PC-3 (cell line): ENCODE data around the gene SCN1A. TPM values are rescaled to one million over a fixed set of nuclear protein-coding genes. Genes with fewer than 3 reads are reported as not detected.
"Not testable (repeated sequence)": the region's sequence is repeated elsewhere in the genome, so short reads cannot be mapped to it uniquely, and the experiment has no call there.

ENCODE experiments used
- ATAC-seq: fragments of 200-7000 bp; cut with Tn5 transposase; 2 replicates; pipeline ENCODE4 v1.9.1; 2020; ENCODE audit warnings: mild to moderate bottlenecking, moderate library complexity
- BruUV-seq: library from RNA; stranded (reverse); fragments of 400-500 nt; replicated peaks from 2 replicates; lab custom pipeline; 2021; lab: Mats Ljungman, UMichigan
- CTCF ChIA-PET: fragments of 300-600 bp; sonication (Branson Sonifier 250); formaldehyde crosslinking; loops from one replicate; lab custom pipeline; 2022; ENCODE audit warnings: antibody characterized with exemption; lab: Charles Lee
- POLR2A ChIA-PET: fragments of 300-600 bp; sonication (Branson Sonifier 250); formaldehyde crosslinking; loops from one replicate; lab custom pipeline; 2022; ENCODE audit warnings: antibody characterized with exemption; ENCODE audit not compliant: unreplicated experiment; lab: Charles Lee
- DNase-seq: peaks from one replicate; pipeline ENCODE4 v3.0.0-alpha.2; 2015
- H2AFZ ChIP-seq: fragments of 300-600 bp; sonication (generic); 2 replicates; pipeline ENCODE4 v1.6.0; 2016; ENCODE audit warnings: antibody characterized with exemption, low read length
- H3F3A ChIP-seq: fragments of 300-600 bp; sonication (generic); one replicate; pipeline ENCODE4 v1.6.0; 2017; ENCODE audit warnings: antibody characterized with exemption, low read length, control low read depth, mild to moderate bottlenecking; ENCODE audit not compliant: unreplicated experiment
- H3K27ac ChIP-seq: fragments of 300-600 bp; sonication (generic); 2 replicates; pipeline ENCODE4 v1.5.1; 2016; ENCODE audit warnings: mild to moderate bottlenecking, low read length
- H3K27me3 ChIP-seq: fragments of 300-600 bp; sonication (generic); 2 replicates; pipeline ENCODE4 v1.6.1; 2016; ENCODE audit warnings: low read length, mixed read lengths
- H3K36me3 ChIP-seq: fragments of 300-600 bp; sonication (generic); 2 replicates; pipeline ENCODE4 v1.6.1; 2016; ENCODE audit warnings: low read depth, mixed run types, low read length, mixed read lengths
- H3K4me1 ChIP-seq: fragments of 300-600 bp; sonication (generic); 2 replicates; pipeline ENCODE4 v1.5.1; 2016; ENCODE audit warnings: low read length; ENCODE audit not compliant: insufficient read depth
- H3K4me2 ChIP-seq: fragments of 300-600 bp; sonication (generic); 2 replicates; pipeline ENCODE4 v1.6.0; 2016; ENCODE audit warnings: low read length
- H3K4me3 ChIP-seq: fragments of 300-600 bp; sonication (generic); 2 replicates; pipeline ENCODE4 v1.5.1; 2016; ENCODE audit warnings: mild to moderate bottlenecking, low read length, mixed read lengths
- H3K79me2 ChIP-seq: fragments of 300-600 bp; sonication (generic); 2 replicates; pipeline ENCODE4 v1.6.1; 2017; ENCODE audit warnings: low read length, mixed read lengths
- H3K9ac ChIP-seq: fragments of 300-600 bp; sonication (generic); 2 replicates; pipeline ENCODE4 v1.6.0; 2016; ENCODE audit warnings: mild to moderate bottlenecking, low read length
- H3K9me2 ChIP-seq: fragments of 300-600 bp; sonication (generic); replicated peaks from 2 replicates; pipeline ENCODE4 v1.6.1; 2016; ENCODE audit warnings: mixed run types, low read length, mixed read lengths
- H3K9me3 ChIP-seq: fragments of 300-600 bp; sonication (generic); 2 replicates; pipeline ENCODE4 v1.6.1; 2016; ENCODE audit warnings: low read length, mixed read lengths
- H4K20me1 ChIP-seq: fragments of 300-600 bp; sonication (generic); 2 replicates; pipeline ENCODE4 v1.6.1; 2016; ENCODE audit warnings: low read length, mixed read lengths
- EZH2 ChIP-seq: fragments of 300-600 bp; sonication (generic); IDR thresholded peaks from one replicate; pipeline ENCODE4 v1.6.1; 2017; ENCODE audit warnings: antibody characterized with exemption, mild to moderate bottlenecking, low read length; ENCODE audit not compliant: unreplicated experiment
- EZH2phosphoT487 ChIP-seq: fragments of 300-600 bp; sonication (generic); IDR thresholded peaks from 2 replicates; pipeline ENCODE4 v1.6.1; 2018; ENCODE audit warnings: mild to moderate bottlenecking, antibody characterized with exemption, low read length, borderline replicate concordance
- intact Hi-C: fragments of 100-400 bp; cut with micrococcal nuclease; formaldehyde crosslinking; loops from 2 replicates; pipeline ENCODE4 v1.9.0; 2023
- total RNA-seq: library from RNA; depleted of rRNA; stranded (reverse); fragments of >200 nt; gene quantifications from 2 replicates; pipeline ENCODE4 v1.2.3, GENCODE V29; 2014
- TF ChIP-seq, protein P1 (sequence below): fragments of 300-600 bp; sonication (generic); conservative IDR thresholded peaks from 2 replicates; pipeline ENCODE4 v1.5.1; 2017; ENCODE audit warnings: antibody characterized with exemption, low read depth, mild to moderate bottlenecking, low read length

The SCN1A gene
- total RNA-seq, 1 experiment from 2014 or later = 0.04 TPM

DNA sequence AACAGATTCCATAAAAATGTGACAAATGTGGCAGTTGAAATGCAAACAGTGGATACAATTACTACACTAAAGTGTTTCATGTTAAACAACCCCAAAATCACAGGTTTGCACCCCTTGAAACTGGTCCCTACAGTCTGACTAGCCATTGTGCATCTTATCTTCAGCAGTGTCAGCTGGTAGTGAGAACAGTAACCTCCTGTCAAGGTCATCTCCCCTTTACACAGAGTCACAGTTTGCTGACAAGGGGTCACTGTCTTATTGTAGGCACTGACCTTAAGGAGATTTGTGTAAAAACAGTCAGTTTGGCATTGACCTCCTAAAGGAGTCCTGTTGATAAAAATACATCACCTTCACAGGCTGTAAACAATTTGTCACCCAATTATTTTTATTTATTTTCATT, 137.0 kb downstream of the SCN1A start:
- TF ChIP-seq EZH2 (no peak), EZH2phosphoT487 (no peak)
- TF ChIP-seq, protein P1, sequence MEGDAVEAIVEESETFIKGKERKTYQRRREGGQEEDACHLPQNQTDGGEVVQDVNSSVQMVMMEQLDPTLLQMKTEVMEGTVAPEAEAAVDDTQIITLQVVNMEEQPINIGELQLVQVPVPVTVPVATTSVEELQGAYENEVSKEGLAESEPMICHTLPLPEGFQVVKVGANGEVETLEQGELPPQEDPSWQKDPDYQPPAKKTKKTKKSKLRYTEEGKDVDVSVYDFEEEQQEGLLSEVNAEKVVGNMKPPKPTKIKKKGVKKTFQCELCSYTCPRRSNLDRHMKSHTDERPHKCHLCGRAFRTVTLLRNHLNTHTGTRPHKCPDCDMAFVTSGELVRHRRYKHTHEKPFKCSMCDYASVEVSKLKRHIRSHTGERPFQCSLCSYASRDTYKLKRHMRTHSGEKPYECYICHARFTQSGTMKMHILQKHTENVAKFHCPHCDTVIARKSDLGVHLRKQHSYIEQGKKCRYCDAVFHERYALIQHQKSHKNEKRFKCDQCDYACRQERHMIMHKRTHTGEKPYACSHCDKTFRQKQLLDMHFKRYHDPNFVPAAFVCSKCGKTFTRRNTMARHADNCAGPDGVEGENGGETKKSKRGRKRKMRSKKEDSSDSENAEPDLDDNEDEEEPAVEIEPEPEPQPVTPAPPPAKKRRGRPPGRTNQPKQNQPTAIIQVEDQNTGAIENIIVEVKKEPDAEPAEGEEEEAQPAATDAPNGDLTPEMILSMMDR = no peak
- intact Hi-C loops = no loop called here
- CTCF ChIA-PET = no interaction called here

DNA sequence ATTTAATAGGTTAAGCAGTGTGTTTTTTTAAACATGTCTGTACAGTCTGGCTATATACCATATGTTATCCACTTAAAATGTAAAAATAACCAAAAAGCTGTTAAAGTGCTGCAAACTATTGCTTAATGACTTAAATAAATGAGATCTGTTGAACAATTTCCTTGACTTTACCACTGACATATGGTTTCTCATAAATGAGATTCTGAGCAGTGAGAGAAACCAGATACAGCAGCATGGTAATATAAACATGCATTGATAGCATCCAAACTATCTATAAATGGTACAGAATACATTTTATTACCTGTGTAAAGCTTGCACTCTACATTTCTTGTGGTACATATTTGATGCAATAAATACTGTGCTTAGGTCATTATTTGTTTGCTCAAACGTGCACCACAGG, 138.0 kb downstream of the SCN1A start:
- ATAC-seq = no peak
- intact Hi-C loops = no loop called here
- CTCF ChIA-PET = interaction anchor here (0.6 kb wide), 1 partner anchor 22 kb away, joined by 3 read pairs; no protein-coding TSS in a partner anchor

More for the DNA sequence above, 137.0 kb downstream of the SCN1A start:
- Histone ChIP-seq H3F3A (no peaks in the 10 kb centered on the region), H3K27ac (no peak overlapping the region), H3K9me3 (no peaks in the 10 kb centered on the region), H3K36me3 (no peaks in the 10 kb centered on the region), H3K79me2 (no peaks in the 10 kb centered on the region), H3K4me2 (no peak overlapping the region), H2AFZ (no peak overlapping the region), H3K4me1 (no peaks in the 10 kb centered on the region), H3K9ac (no peak overlapping the region), H3K9me2 (no peaks in the 10 kb centered on the region), H3K4me3 (no peak overlapping the region), H3K27me3 (peaks cover 80% of the 10 kb centered on the region), H4K20me1 (no peaks in the 10 kb centered on the region)
- DNase-seq (no peak), ATAC-seq (no peak)
- BruUV-seq = no TSS peak
- POLR2A ChIA-PET = no interaction called here

DNA sequence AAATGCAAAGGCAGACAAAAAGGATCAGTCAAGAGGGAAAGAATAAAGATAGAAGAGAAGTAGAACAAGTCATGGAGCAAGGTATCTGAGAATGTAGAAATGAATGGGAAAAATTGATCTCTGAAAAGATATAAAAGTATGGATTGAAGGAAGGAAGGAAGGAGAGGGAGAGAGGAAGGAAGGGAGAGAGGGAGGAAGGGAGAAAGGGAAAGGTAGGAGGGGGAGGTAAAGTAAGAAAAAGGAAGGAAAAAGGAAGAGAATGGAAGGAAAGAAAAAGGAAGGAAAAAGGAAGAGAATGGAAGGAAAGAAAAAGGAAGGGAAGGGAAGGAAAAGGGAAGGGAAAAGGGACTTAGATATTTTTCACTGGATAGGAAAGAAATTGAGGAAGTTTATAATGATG, 142.7 kb downstream of the SCN1A start:
- CTCF ChIA-PET = no interaction called here
- Histone ChIP-seq H3K27ac (no peak overlapping the region), H4K20me1 (no peaks in the 10 kb centered on the region), H2AFZ (no peak overlapping the region), H3K36me3 (no peaks in the 10 kb centered on the region), H3K9ac (no peak overlapping the region), H3K79me2 (no peaks in the 10 kb centered on the region), H3K27me3 (peaks cover 85% of the 10 kb centered on the region), H3K4me3 (no peak overlapping the region), H3F3A (no peaks in the 10 kb centered on the region), H3K4me1 (no peaks in the 10 kb centered on the region), H3K9me2 (no peaks in the 10 kb centered on the region), H3K9me3 (no peaks in the 10 kb centered on the region), H3K4me2 (no peak overlapping the region)
- ATAC-seq (no peak), DNase-seq (no peak)
- intact Hi-C loops = no loop called here
- TF ChIP-seq EZH2 (no peak), EZH2phosphoT487 (no peak)
- TF ChIP-seq, protein P1 = no peak
- POLR2A ChIA-PET = no interaction called here
- BruUV-seq = no TSS peak

More for the DNA sequence above, 138.0 kb downstream of the SCN1A start:
- H3K36me3 ChIP-seq = no peaks in the 10 kb centered on the region
- TF ChIP-seq EZH2 (no peak), EZH2phosphoT487 (no peak)
- TF ChIP-seq, protein P1 = no peak
- H3K9ac ChIP-seq = no peak overlapping the region
- no peaks in the 10 kb centered on the region for H3K4me1 ChIP-seq
- POLR2A ChIA-PET = no interaction called here
- H3K9me3 ChIP-seq = no peaks in the 10 kb centered on the region
- H2AFZ ChIP-seq = no peak overlapping the region
- BruUV-seq = no TSS peak
- H4K20me1 ChIP-seq = no peaks in the 10 kb centered on the region
- H3K4me3 ChIP-seq = no peak overlapping the region
- H3K4me2 ChIP-seq = no peak overlapping the region
- no peak for DNase-seq
- no peak overlapping the region for H3K27ac ChIP-seq
- no peaks in the 10 kb centered on the region for H3K9me2 ChIP-seq
- H3K79me2 ChIP-seq = no peaks in the 10 kb centered on the region
- H3K27me3 ChIP-seq = peaks cover 81% of the 10 kb centered on the region
- H3F3A ChIP-seq = no peaks in the 10 kb centered on the region

DNA sequence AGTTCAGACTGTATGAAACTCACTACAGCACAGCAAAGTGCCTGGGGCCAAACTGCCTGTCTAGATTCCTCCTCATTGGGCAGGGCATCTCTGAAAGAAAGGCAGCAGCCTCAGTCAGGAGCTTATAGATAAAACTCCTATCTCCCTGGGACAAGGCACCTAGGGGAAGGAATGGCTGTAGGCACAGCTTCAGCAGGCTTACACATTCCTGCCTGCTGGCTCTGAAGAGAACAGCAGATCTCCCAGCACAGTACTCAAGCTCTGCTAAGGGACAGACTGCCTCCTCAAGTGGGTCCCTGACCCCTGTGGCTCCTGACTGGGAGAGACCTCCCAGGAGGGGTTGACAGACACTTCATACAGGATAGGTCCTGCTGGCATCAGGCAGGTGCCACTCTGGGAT, 155.7 kb downstream of the SCN1A start:
- H3K4me1 ChIP-seq, H3K9ac ChIP-seq, BruUV-seq, H3K4me2 ChIP-seq, H3F3A ChIP-seq, H3K27ac ChIP-seq, H3K9me2 ChIP-seq, H3K9me3 ChIP-seq, H3K36me3 ChIP-seq, POLR2A ChIA-PET, ATAC-seq, intact Hi-C loops, H3K79me2 ChIP-seq, H4K20me1 ChIP-seq, DNase-seq, H2AFZ ChIP-seq, H3K4me3 ChIP-seq: not testable (repeated sequence)
- CTCF ChIA-PET = interaction anchor here (0.7 kb wide), 1 partner anchor 88 kb away, joined by 3 read pairs; no protein-coding TSS in a partner anchor
- peaks cover 14% of the 10 kb centered on the region for H3K27me3 ChIP-seq
